ENCODE measurements around the gene FADS3. TPM values are rescaled to one million over a fixed set of nuclear protein-coding genes. Genes with fewer than 3 reads are reported as not detected.

Gene FADS3
- total RNA-seq, 1 experiment from 2014 or later, result 65.8 TPM

GRCh38 chr11:61855939-61856680, 35.2 kb downstream of the FADS3 start:
- H3K4me1 ChIP-seq (ENCODE audit: control insufficient read depth in 1 of 2, insufficient read depth in 2 of 2, low read length in 2 of 2), result peaks cover 11 to 12% of the 10 kb centered on the region in 2 experiments
- H3K4me3 ChIP-seq (replicated peaks in 1 of 2; ENCODE audit: low read depth in 1 of 2, low read length in 2 of 2), result no peak overlapping the region
- POLR2A ChIA-PET, result no interaction called here
- H3K4me2 ChIP-seq (ENCODE audit: low read length), result no peak overlapping the region
- RAD21 ChIA-PET (ENCODE audit: low non-redundant PET in 1 of 2, low total read pairs in 2 of 2, uncharacterized antibody in 2 of 2, unreplicated experiment in 2 of 2), result no interaction called here
- no peaks in the 10 kb centered on the region for H4K20me1 ChIP-seq (ENCODE audit: insufficient read depth)
- no peaks in the 10 kb centered on the region for H3K79me2 ChIP-seq (ENCODE audit: insufficient read depth, low read length)
- intact Hi-C loops (cut with micrococcal nuclease), result no loop called here
- no peak for TF ChIP-seq SRF (IDR thresholded peaks at IDR 0.05; ENCODE audit: low read depth)
- no peak for TF ChIP-seq SIN3A (IDR thresholded peaks at IDR 0.05; ENCODE audit: low read depth)
- TF ChIP-seq SP1 (IDR thresholded peaks at IDR 0.05; ENCODE audit: low read depth), result no peak
- no peak for TF ChIP-seq POLR2AphosphoS5 (IDR thresholded peaks at IDR 0.05; ENCODE audit: low read depth, low read length)
- no peak for TF ChIP-seq ATF3 (IDR thresholded peaks at IDR 0.05)
- no peak for TF ChIP-seq RAD21 (IDR thresholded peaks at IDR 0.05; ENCODE audit: low read depth)
- no peak for TF ChIP-seq EZH2 (IDR thresholded peaks at IDR 0.05)
- TF ChIP-seq TCF7L2 (IDR thresholded peaks at IDR 0.05; ENCODE audit: borderline replicate concordance, extremely low read depth, insufficient read depth, insufficient read length), result no peak
- TF ChIP-seq CTCF (IDR thresholded peaks at IDR 0.05 in 2 of 3, conservative IDR thresholded peaks at IDR 0.05 in 1 of 3; ENCODE audit: borderline replicate concordance in 1 of 3, insufficient read depth in 1 of 3, low read depth in 2 of 3, low read length in 2 of 3), result no peak
- no peak for TF ChIP-seq ZBTB33 (IDR thresholded peaks at IDR 0.05; ENCODE audit: extremely low read depth, insufficient replicate concordance, low read length)
- TF ChIP-seq ZFX (IDR thresholded peaks at IDR 0.05), result no peak
- TF ChIP-seq CEBPB (IDR thresholded peaks at IDR 0.05; ENCODE audit: low read depth), result no peak
- TF ChIP-seq YY1 (IDR thresholded peaks at IDR 0.05; ENCODE audit: extremely low read depth, insufficient replicate concordance, low read depth, low read length), result no peak
- TF ChIP-seq ELF1 (IDR thresholded peaks at IDR 0.05; ENCODE audit: borderline replicate concordance, low read depth), result no peak
- H2AFZ ChIP-seq (ENCODE audit: low read depth, low read length, poor library complexity, severe bottlenecking), result no peak overlapping the region
- no peak overlapping the region for H3K9ac ChIP-seq (ENCODE audit: low read length)
- no peaks in the 10 kb centered on the region for H3K9me3 ChIP-seq (ENCODE audit: control insufficient read depth in 1 of 2, insufficient read depth in 1 of 2, low read depth in 1 of 2, low read length in 2 of 2)
- CTCF ChIA-PET, result no interaction called here
- no peaks in the 10 kb centered on the region for H3K27me3 ChIP-seq (ENCODE audit: insufficient read depth, low read length)
- DNase-seq (ENCODE audit: low read depth, low spot score) (no peak), ATAC-seq (no peak)
- no peaks in the 10 kb centered on the region for H3K36me3 ChIP-seq (ENCODE audit: control insufficient read depth in 1 of 2, insufficient read depth in 2 of 2, low read length in 2 of 2)
- no peaks in the 10 kb centered on the region for H3K9me2 ChIP-seq (ENCODE audit: insufficient read depth)
- no peak overlapping the region for H3K27ac ChIP-seq (ENCODE audit: low read depth, low read length)
- BruUV-seq (replicated peaks), result no TSS peak

Measured in HCT116 (cell line).